Smooth muscle cell (in vitro differentiated cells): ENCODE results near the gene STX10. TPM values are rescaled to one million over a fixed set of nuclear protein-coding genes. Genes with fewer than 3 reads are reported as not detected.
A peak's percentile ranks its signal among the peaks of the same experiment; 100 is the strongest.

Experiments
- DNase-seq: peaks from one replicate; lab custom pipeline; 2025; ENCODE audit not compliant: unreplicated experiment; lab: John Stamatoyannopoulos, UW
- H2AFZ ChIP-seq: fragments of 200-600 bp; sonication (generic); 2 replicates; pipeline ENCODE4 v1.6.0; 2016; ENCODE audit warnings: antibody characterized with exemption, low read depth, mild to moderate bottlenecking
- H3F3A ChIP-seq: fragments of 200-600 bp; sonication (generic); 2 replicates; pipeline ENCODE4 v1.6.0; 2017; ENCODE audit warnings: antibody characterized with exemption, low read depth
- H3K27ac ChIP-seq: fragments of 200-600 bp; sonication (generic); 2 replicates; pipeline ENCODE4 v1.5.1; 2016; ENCODE audit warnings: low read depth, mild to moderate bottlenecking
- H3K27me3 ChIP-seq: fragments of 200-600 bp; sonication (generic); 2 replicates; pipeline ENCODE4 v1.6.1; 2016; ENCODE audit warnings: low read depth, mild to moderate bottlenecking
- H3K36me3 ChIP-seq: fragments of 200-600 bp; sonication (generic); 2 replicates; pipeline ENCODE4 v1.5.1; 2016; ENCODE audit warnings: low read depth
- H3K4me1 ChIP-seq: fragments of 200-600 bp; sonication (generic); 2 replicates; pipeline ENCODE4 v1.5.1; 2016; ENCODE audit warnings: low read depth
- H3K4me2 ChIP-seq: fragments of 200-600 bp; sonication (generic); 2 replicates; pipeline ENCODE4 v1.6.0; 2016; ENCODE audit warnings: mild to moderate bottlenecking
- H3K4me3 ChIP-seq: fragments of 200-600 bp; sonication (generic); 2 replicates; pipeline ENCODE4 v1.5.1; 2016; ENCODE audit warnings: mild to moderate bottlenecking
- H3K79me2 ChIP-seq: fragments of 200-600 bp; sonication (generic); 2 replicates; pipeline ENCODE4 v1.6.0; 2016; ENCODE audit warnings: low read depth, mild to moderate bottlenecking
- H3K9ac ChIP-seq: fragments of 200-600 bp; sonication (generic); 2 replicates; pipeline ENCODE4 v1.6.0; 2016; ENCODE audit warnings: low read depth
- H3K9me3 ChIP-seq: fragments of 200-600 bp; sonication (generic); replicated peaks from 2 replicates; pipeline ENCODE4 v1.5.1; 2016; ENCODE audit warnings: low read depth
- H4K20me1 ChIP-seq: fragments of 200-600 bp; sonication (generic); 2 replicates; pipeline ENCODE4 v1.6.0; 2016; ENCODE audit warnings: low read depth
- CTCF ChIP-seq: fragments of 200-600 bp; sonication (generic); IDR thresholded peaks from 2 replicates; pipeline ENCODE4 v1.5.1; 2017; ENCODE audit warnings: borderline replicate concordance, mild to moderate bottlenecking, antibody characterized with exemption; ENCODE audit not compliant: insufficient read depth, poor library complexity, severe bottlenecking
- WGBS: methylation state at CpG from one replicate; pipeline ENCODE4 v1.1.7; 2016; ENCODE audit warnings: low lambda C conversion rate; 5-methylcytosine and 5-hydroxymethylcytosine counted together
- polyA plus RNA-seq: library from polyadenylated mRNA; unstranded; fragments of >200 nt; fragmentation: Nextera tagmentation; extraction: Ambion mirVana; gene quantifications from 2 replicates; pipeline ENCODE4 v1.2.1, GENCODE V29; 2016
- total RNA-seq: library from RNA; depleted of rRNA; stranded (reverse); fragments of >200 nt; gene quantifications from 2 replicates; pipeline ENCODE4 v1.2.3, GENCODE V29; 2014

The STX10 gene
- total and polyA plus RNA-seq, 2 experiments from 2014 or later, result 59.6 to 69.1 TPM

GRCh38 chr19:13116282-13117175 lies 33.6 kb downstream of the STX10 start, which contains the start of gene TRMT1:
TRMT1 (minus strand) TSS chr19:13116740; CDS start chr19:13116399, 341 bp downstream.
- no peaks in the 10 kb centered on the region for H3K36me3 ChIP-seq
- H3K9me3 ChIP-seq, result no peaks in the 10 kb centered on the region
- under 1% methylated on average over 51 of the region's 51 CpGs for WGBS
- H2AFZ ChIP-seq, result peak within 1 kb of the TSS; percentile 75
- H3K4me3 ChIP-seq, result peak within 1 kb of the TSS; percentile 93
- peaks cover 29% of the 10 kb centered on the region for H4K20me1 ChIP-seq
- peaks cover 46% of the 10 kb centered on the region for H3K79me2 ChIP-seq
- H3K27ac ChIP-seq, result peak within 1 kb of the TSS; percentile 90
- peaks cover 24% of the 10 kb centered on the region for H3K4me1 ChIP-seq
- H3F3A ChIP-seq, result no peaks in the 10 kb centered on the region
- no peak for TF ChIP-seq CTCF
- H3K9ac ChIP-seq, result peak within 1 kb of the TSS; percentile 97
- no peaks in the 10 kb centered on the region for H3K27me3 ChIP-seq
- peak within 1 kb of the TSS; percentile 93 for H3K4me2 ChIP-seq
- DNase-seq, result peak; percentile 60

GRCh38 chr19:13115936-13116281 lies 34.3 kb downstream of the STX10 start:
- Histone ChIP-seq H3K4me3 (peak overlapping the region; percentile 93), H3K27me3 (no peaks in the 10 kb centered on the region), H3K9ac (peak overlapping the region; percentile 97), H3K27ac (peak overlapping the region; percentile 90), H3K79me2 (peaks cover 39% of the 10 kb centered on the region), H3K4me2 (peak overlapping the region; percentile 93), H3F3A (no peaks in the 10 kb centered on the region), H3K9me3 (no peaks in the 10 kb centered on the region), H4K20me1 (peaks cover 22% of the 10 kb centered on the region), H3K36me3 (no peaks in the 10 kb centered on the region), H3K4me1 (peaks cover 24% of the 10 kb centered on the region), H2AFZ (peak overlapping the region; percentile 75)
- DNase-seq, result no peak
- WGBS, result 2% methylated on average over 18 of the region's 18 CpGs
- TF ChIP-seq CTCF, result no peak

- Histone ChIP-seq H3F3A (no peaks in the 10 kb centered on the region), H3K79me2 (peaks cover 13% of the 10 kb centered on the region), H3K27me3 (no peaks in the 10 kb centered on the region), H4K20me1 (no peaks in the 10 kb centered on the region), H3K4me2 (no peak overlapping the region), H3K36me3 (no peaks in the 10 kb centered on the region), H3K9ac (no peak overlapping the region), H3K4me1 (peaks cover 6% of the 10 kb centered on the region), H3K9me3 (no peaks in the 10 kb centered on the region), H3K27ac (no peak overlapping the region), H3K4me3 (no peak overlapping the region), H2AFZ (no peak overlapping the region)
- DNase-seq, result no peak
- 96% methylated on average over 10 of the region's 10 CpGs for WGBS
- TF ChIP-seq CTCF, result no peak
These were observed 37.6 kb downstream of the STX10 start for GRCh38 chr19:13112555-13112954.
